Spleen (tissue), 11 donors: Measurements from ENCODE around the gene BBS9. TPM values are rescaled to one million over a fixed set of nuclear protein-coding genes. Genes with fewer than 3 reads are reported as not detected.

Source experiments
- DNase-seq: peaks from one replicate; pipeline ENCODE4 v3.0.0-alpha.2; 2020
- H3K27ac ChIP-seq, 8 donors: fragments of 200-600 bp; sonication (generic) in 7 of 8; 1 replicate in 4 of 8; 2 replicates in 4 of 8; pipeline versions ENCODE4 v1.5.0 to v1.8.0; 2016 to 2021; ENCODE audit warnings: inconsistent platforms in 4 of 8, mild to moderate bottlenecking in 4 of 8, moderate library complexity in 1 of 8
- H3K27me3 ChIP-seq, 7 donors: fragments of 200-600 bp; sonication (generic) in 6 of 7; replicated peaks in 1 of 7; 1 replicate in 4 of 7; 2 replicates in 3 of 7; pipeline versions ENCODE4 v1.5.0 to v1.8.0; 2016 to 2021; ENCODE audit warnings: inconsistent platforms in 3 of 7, mild to moderate bottlenecking in 1 of 7
- H3K36me3 ChIP-seq, 6 donors: fragments of 200-600 bp; sonication (generic) in 5 of 6; 1 replicate in 4 of 6; 2 replicates in 2 of 6; pipeline versions ENCODE4 v1.5.0 to v1.8.0; 2016 to 2021; ENCODE audit warnings: inconsistent platforms in 2 of 6
- H3K4me1 ChIP-seq, 6 donors: fragments of 200-600 bp; sonication (generic) in 5 of 6; 1 replicate in 3 of 6; 2 replicates in 3 of 6; pipeline versions ENCODE4 v1.5.0 to v1.8.0; 2016 to 2021; ENCODE audit warnings: inconsistent platforms in 3 of 6
- H3K4me3 ChIP-seq, 8 donors: fragments of 200-600 bp; sonication (generic) in 7 of 8; 1 replicate in 4 of 8; 2 replicates in 4 of 8; pipeline versions ENCODE4 v1.5.0 to v1.8.0; 2016 to 2021; ENCODE audit warnings: inconsistent platforms in 4 of 8, mild to moderate bottlenecking in 4 of 8, moderate library complexity in 2 of 8
- H3K9me3 ChIP-seq, 8 donors: fragments of 200-600 bp; sonication (generic) in 7 of 8; 1 replicate in 4 of 8; 2 replicates in 4 of 8; pipeline versions ENCODE4 v1.5.0 to v1.8.0; 2016 to 2021; ENCODE audit warnings: inconsistent platforms in 4 of 8
- CTCF ChIP-seq, 11 experiments: fragments of 200-600 bp in 7 of 11; fragments of 450-650 bp in 4 of 11; sonication (generic) in 4 of 11; IDR thresholded peaks in 8 of 11; conservative IDR thresholded peaks in 3 of 11; 1 replicate in 7 of 11; 2 replicates in 4 of 11; pipeline versions ENCODE4 v1.4.0 to v1.8.0; 2016 to 2021; ENCODE audit warnings: antibody characterized with exemption in 11 of 11, inconsistent platforms in 4 of 11, mild to moderate bottlenecking in 1 of 11
- POLR2A ChIP-seq, 3 donors: fragments of 450-650 bp; IDR thresholded peaks; one replicate each; pipeline ENCODE4 v1.5.1; 2017; ENCODE audit warnings: antibody characterized with exemption in 3 of 3, mild to moderate bottlenecking in 1 of 3
- POLR2AphosphoS5 ChIP-seq, 3 donors: sonication (generic); formaldehyde crosslinking; IDR thresholded peaks; one replicate each; pipeline ENCODE4 v1.5.1; 2017; ENCODE audit warnings: antibody characterized with exemption in 3 of 3
- WGBS, 5 donors: extraction: QIAGEN DNeasy Blood & Tissue Kit in 3 of 5; methylation state at CpG; one replicate each; pipeline versions ENCODE4 v1.1.5 to v1.1.7; 2013 to 2018; 5-methylcytosine and 5-hydroxymethylcytosine counted together
- intact Hi-C: fragments of 100-400 bp; cut with DNase I; formaldehyde crosslinking; loops from one replicate; pipeline ENCODE4 v1.15.0; 2023; ENCODE audit warnings: low total_unique reads
- polyA plus RNA-seq, 3 donors: library from polyadenylated mRNA; stranded (reverse); fragments of 200-250 nt; gene quantifications; one replicate each; pipeline ENCODE4 v1.2.1, GENCODE V29; 2013
- total RNA-seq, 7 donors: library from RNA; depleted of rRNA in 3 of 7; stranded (reverse); fragments of >200 nt in 3 of 7; fragmentation: NEBNext Ultra II Directional in 4 of 7; extraction: Animal tissue kit (Norgen Biotek cat#: 25700) in 4 of 7; gene quantifications; one replicate each; pipeline versions ENCODE4 v1.1.0 to v1.2.1, GENCODE V29; 2016 to 2021
- donor health status: healthy with polysubstance abuse.
- donor health status: DM: no; HTN: no; CAD: no; lungs with moderate emphysema.
- donor health status: DM: no; HTN: no; CAD: no.
- donor health status: Bipolar disorder and iron deficiency.
- donor health status: healthy.
- donor health status: DM: no; HTN: no; CAD: no.
- donor health status: DM: yes; HTN: yes; CAD: no.

BBS9 gene
- total and polyA plus RNA-seq, 10 donors: 2.3 to 44.1 (median 25.3) TPM

- intact Hi-C loops: no loop called here
- Histone ChIP-seq H3K27ac (no peak overlapping the region), H3K27me3 (no peaks in the 10 kb centered on the region), H3K4me1 (no peaks in the 10 kb centered on the region), H3K9me3 (peaks cover 0 to 21% (median 16%) of the 10 kb centered on the region in 8 donors), H3K36me3 (peaks cover 0 to 8% (median 0%) of the 10 kb centered on the region in 6 donors), H3K4me3 (no peak overlapping the region)
- no peak for DNase-seq
- TF ChIP-seq POLR2AphosphoS5 (IDR thresholded peaks at IDR 0.05) (no peak), POLR2A (IDR thresholded peaks at IDR 0.05) (no peak), CTCF (IDR thresholded peaks at IDR 0.05 in 8 of 11, conservative IDR thresholded peaks at IDR 0.05 in 3 of 11) (no peak)
Measured at GRCh38 chr7:33412331-33412730, 283.0 kb downstream of the BBS9 start.

- no peak for DNase-seq
- 83 to 89% (median 87%) methylated on average over 6 of the region's 6 CpGs for WGBS, 5 donors
- Histone ChIP-seq H3K9me3 (no peaks in the 10 kb centered on the region), H3K4me3 (no peak overlapping the region), H3K27me3 (no peaks in the 10 kb centered on the region), H3K27ac (no peak overlapping the region), H3K36me3 (no peaks in the 10 kb centered on the region), H3K4me1 (peaks cover 0 to 6% (median 3%) of the 10 kb centered on the region in 6 donors)
- no peak for TF ChIP-seq POLR2AphosphoS5 (IDR thresholded peaks at IDR 0.05)
- TF ChIP-seq POLR2A (IDR thresholded peaks at IDR 0.05): no peak
- no peak for TF ChIP-seq CTCF (IDR thresholded peaks at IDR 0.05 in 8 of 11, conservative IDR thresholded peaks at IDR 0.05 in 3 of 11)
- intact Hi-C loops: no loop called here
Measured at GRCh38 chr7:33418251-33418701, 288.9 kb downstream of the BBS9 start.

- DNase-seq: no peak
- Histone ChIP-seq H3K9me3 (no peaks in the 10 kb centered on the region), H3K27ac (no peak overlapping the region), H3K4me1 (peaks cover 0 to 25% (median 9%) of the 10 kb centered on the region in 6 donors), H3K27me3 (no peaks in the 10 kb centered on the region), H3K4me3 (no peak overlapping the region), H3K36me3 (no peaks in the 10 kb centered on the region)
- 73 to 90% (median 84%) methylated on average over 6 of the region's 6 CpGs for WGBS, 5 donors
- intact Hi-C loops: no loop called here
- TF ChIP-seq CTCF (IDR thresholded peaks at IDR 0.05 in 8 of 11, conservative IDR thresholded peaks at IDR 0.05 in 3 of 11) (no peak), POLR2AphosphoS5 (IDR thresholded peaks at IDR 0.05) (no peak), POLR2A (IDR thresholded peaks at IDR 0.05) (no peak)
Measured at GRCh38 chr7:33420311-33420940, 291.1 kb downstream of the BBS9 start.

GRCh38 chr7:33421429-33421828 is 292.1 kb downstream of the BBS9 start:
- H3K9me3 ChIP-seq: no peaks in the 10 kb centered on the region
- H3K4me1 ChIP-seq: peaks cover 0 to 25% (median 9%) of the 10 kb centered on the region in 6 donors
- 44 to 71% (median 59%) methylated on average over 1 of the region's 1 CpG for WGBS, 5 donors
- H3K27me3 ChIP-seq: no peaks in the 10 kb centered on the region
- intact Hi-C loops: no loop called here
- H3K36me3 ChIP-seq: no peaks in the 10 kb centered on the region
- TF ChIP-seq POLR2A (IDR thresholded peaks at IDR 0.05): no peak
- TF ChIP-seq POLR2AphosphoS5 (IDR thresholded peaks at IDR 0.05): no peak
- TF ChIP-seq CTCF (IDR thresholded peaks at IDR 0.05 in 8 of 11, conservative IDR thresholded peaks at IDR 0.05 in 3 of 11): no peak
- no peak for DNase-seq
- H3K4me3 ChIP-seq: no peak overlapping the region
- no peak overlapping the region for H3K27ac ChIP-seq
